UCSD-AML1 (cell line): Measurements from ENCODE around the gene MAGEH1.

Source experiments
- DNase-seq: peaks from one replicate; lab custom pipeline; 2025; ENCODE audit not compliant: unreplicated experiment; lab: John Stamatoyannopoulos, UW

MAGEH1 gene

GRCh38 chrX:55490121-55490520, 38.2 kb downstream of the MAGEH1 start:
- no peak for DNase-seq

- no peak for DNase-seq
Measured at GRCh38 chrX:55490974-55491373, 39.0 kb downstream of the MAGEH1 start.
